HCT116 (cell line): ENCODE results near the gene GNB5. TPM values are rescaled to one million over a fixed set of nuclear protein-coding genes. Genes with fewer than 3 reads are reported as not detected.

Experiments
- ATAC-seq: fragments of 200-7000 bp; cut with Tn5 transposase; 2 replicates; pipeline ENCODE4 v1.9.1; 2020; ENCODE audit warnings: mild to moderate bottlenecking, moderate library complexity
- BruUV-seq: library from RNA; stranded (reverse); fragments of 400-500 nt; replicated peaks from 2 replicates; lab custom pipeline; 2021; lab: Mats Ljungman, UMichigan
- CTCF ChIA-PET: fragments of 300-600 bp; sonication (Branson Sonifier 250); formaldehyde crosslinking; loops from one replicate; lab custom pipeline; 2021; ENCODE audit warnings: antibody characterized with exemption; lab: Charles Lee
- POLR2A ChIA-PET: fragments of 300-600, 350-600 bp; sonication (Branson Sonifier 250); formaldehyde crosslinking; loops from one replicate; lab custom pipeline; 2021; ENCODE audit warnings: antibody characterized with exemption; lab: Charles Lee
- RAD21 ChIA-PET, 2 experiments: fragments of 300-600 bp; sonication (Branson Sonifier 250); formaldehyde crosslinking; loops; one replicate each; lab custom pipeline; 2023; ENCODE audit warnings: low total read pairs in 2 of 2; ENCODE audit not compliant: uncharacterized antibody in 2 of 2, unreplicated experiment in 2 of 2, low non-redundant PET in 1 of 2; lab: Charles Lee
- DNase-seq: peaks from one replicate; pipeline ENCODE4 v3.0.0-alpha.2; 2010; ENCODE audit warnings: low read depth, low spot score
- H2AFZ ChIP-seq: fragments of 200-600 bp; shearing (Covaris generic), sonication (generic); 2 replicates; pipeline ENCODE4 v1.6.1; 2017; ENCODE audit warnings: low read depth, mixed run types, mixed read lengths, antibody characterized with exemption, low read length; ENCODE audit not compliant: poor library complexity, severe bottlenecking
- H3K27ac ChIP-seq: 2 replicates; pipeline ENCODE4 v1.5.1; 2012; ENCODE audit warnings: low read depth, low read length
- H3K27me3 ChIP-seq: fragments of 200-600 bp; sonication (generic); 2 replicates; pipeline ENCODE4 v1.6.1; 2016; ENCODE audit warnings: mixed run types, low read length, mixed read lengths; ENCODE audit not compliant: insufficient read depth
- H3K36me3 ChIP-seq, 2 experiments: fragments of 200-500 bp in 1 of 2; fragments of 200-600 bp in 1 of 2; sonication (Bioruptor generic) in 1 of 2; sonication (generic) in 1 of 2; 2 replicates each; pipeline versions ENCODE4 v1.5.1 to v1.6.1; 2014 to 2016; ENCODE audit warnings: low read length in 2 of 2, inconsistent platforms in 1 of 2, mixed read lengths in 1 of 2, mixed run types in 1 of 2; ENCODE audit not compliant: insufficient read depth in 2 of 2, control insufficient read depth in 1 of 2
- H3K4me1 ChIP-seq, 2 experiments: fragments of 200-600 bp in 1 of 2; sonication (generic) in 1 of 2; 2 replicates each; pipeline versions ENCODE4 v1.5.1 to v1.6.1; 2012 to 2017; ENCODE audit warnings: low read length in 2 of 2, inconsistent platforms in 1 of 2, mild to moderate bottlenecking in 1 of 2, mixed read lengths in 1 of 2, mixed run types in 1 of 2, moderate library complexity in 1 of 2; ENCODE audit not compliant: insufficient read depth in 2 of 2, control insufficient read depth in 1 of 2
- H3K4me2 ChIP-seq: fragments of 200-600 bp; sonication (generic); 2 replicates; pipeline ENCODE4 v1.6.1; 2017; ENCODE audit warnings: mixed run types, low read length, mixed read lengths
- H3K4me3 ChIP-seq, 2 experiments: fragments of 200-600 bp in 1 of 2; sonication (generic) in 1 of 2; replicated peaks in 1 of 2; 2 replicates each; pipeline ENCODE4 v1.5.1; 2011 to 2016; ENCODE audit warnings: low read length in 2 of 2, control low read depth in 1 of 2, low read depth in 1 of 2, mild to moderate bottlenecking in 1 of 2, mixed read lengths in 1 of 2, mixed run types in 1 of 2
- H3K79me2 ChIP-seq: fragments of 200-600 bp; sonication (generic); 2 replicates; pipeline ENCODE4 v1.6.1; 2017; ENCODE audit warnings: mild to moderate bottlenecking, mixed run types, low read length, moderate library complexity, mixed read lengths; ENCODE audit not compliant: insufficient read depth
- H3K9ac ChIP-seq: fragments of 200-600 bp; sonication (generic); 2 replicates; pipeline ENCODE4 v1.6.1; 2016; ENCODE audit warnings: low read length, mixed read lengths
- H3K9me2 ChIP-seq: fragments of 200-600 bp; sonication (generic), shearing (Covaris generic); 2 replicates; pipeline ENCODE4 v1.6.1; 2017; ENCODE audit warnings: mixed run types, mild to moderate bottlenecking, moderate library complexity; ENCODE audit not compliant: insufficient read depth
- H3K9me3 ChIP-seq, 2 experiments: fragments of 200-500 bp in 1 of 2; fragments of 200-600 bp in 1 of 2; sonication (Bioruptor generic) in 1 of 2; sonication (generic) in 1 of 2; 2 replicates each; pipeline ENCODE4 v1.6.1; 2014 to 2017; ENCODE audit warnings: low read length in 2 of 2, mixed read lengths in 2 of 2, inconsistent platforms in 1 of 2, low read depth in 1 of 2, mild to moderate bottlenecking in 1 of 2, mixed run types in 1 of 2, moderate library complexity in 1 of 2; ENCODE audit not compliant: control insufficient read depth in 1 of 2, insufficient read depth in 1 of 2
- H4K20me1 ChIP-seq: fragments of 200-600 bp; sonication (generic), shearing (Covaris generic); 2 replicates; pipeline ENCODE4 v1.6.1; 2017; ENCODE audit warnings: mixed run types, mild to moderate bottlenecking, moderate library complexity; ENCODE audit not compliant: insufficient read depth
- CBX3 ChIP-seq: IDR thresholded peaks from 2 replicates; pipeline ENCODE4 v1.6.1; 2012; ENCODE audit warnings: low read depth
- EGR1 ChIP-seq: IDR thresholded peaks from 2 replicates; pipeline ENCODE4 v1.6.1; 2012; ENCODE audit warnings: low read depth
- ELF1 ChIP-seq: IDR thresholded peaks from 2 replicates; pipeline ENCODE4 v1.6.1; 2012; ENCODE audit warnings: low read depth, borderline replicate concordance
- EZH2phosphoT487 ChIP-seq: fragments of 200-600 bp; IDR thresholded peaks from 2 replicates; pipeline ENCODE4 v1.6.1; 2018; ENCODE audit warnings: antibody characterized with exemption, borderline replicate concordance
- FOSL1 ChIP-seq: IDR thresholded peaks from 2 replicates; pipeline ENCODE4 v1.6.1; 2012; ENCODE audit warnings: low read depth
- JUND ChIP-seq: IDR thresholded peaks from 2 replicates; pipeline ENCODE4 v1.6.1; 2012
- MAX ChIP-seq: IDR thresholded peaks from 2 replicates; pipeline ENCODE4 v1.6.1; 2012
- POLR2A ChIP-seq: IDR thresholded peaks from 2 replicates; pipeline ENCODE4 v1.7.0; 2011; ENCODE audit warnings: borderline replicate concordance; ENCODE audit not compliant: insufficient read depth, insufficient read length; ENCODE audit errors: extremely low read depth
- POLR2AphosphoS5 ChIP-seq: IDR thresholded peaks from 2 replicates; pipeline ENCODE4 v1.6.1; 2011; ENCODE audit warnings: mild to moderate bottlenecking, low read depth, low read length, moderate library complexity
- SRF ChIP-seq: IDR thresholded peaks from 2 replicates; pipeline ENCODE4 v1.6.1; 2012; ENCODE audit warnings: low read depth
- TCF7L2 ChIP-seq: IDR thresholded peaks from 2 replicates; pipeline ENCODE4 v1.7.0; 2011; ENCODE audit warnings: borderline replicate concordance, inconsistent platforms; ENCODE audit not compliant: insufficient read depth, insufficient read length; ENCODE audit errors: extremely low read depth
- ZFX ChIP-seq: fragments of 450-650 bp; IDR thresholded peaks from 2 replicates; pipeline ENCODE4 v1.6.1; 2017
- ZNF274 ChIP-seq: fragments of 200-500 bp; sonication (Bioruptor generic); IDR thresholded peaks from 2 replicates; pipeline ENCODE4 v1.6.1; 2014; ENCODE audit warnings: mild to moderate bottlenecking, low read depth, low read length, inconsistent platforms
- intact Hi-C: fragments of 100-400 bp; cut with micrococcal nuclease; formaldehyde crosslinking; loops from 2 replicates; pipeline ENCODE4 v1.10.0; 2022
- total RNA-seq: library from RNA; stranded (reverse); gene quantifications from one replicate; pipeline ENCODE4 v1.2.1, GENCODE V29; 2021; ENCODE audit not compliant: unreplicated experiment
- TF ChIP-seq, protein P1 (sequence below): IDR thresholded peaks from 2 replicates; pipeline ENCODE4 v1.6.1; 2011; ENCODE audit warnings: mild to moderate bottlenecking, low read length, moderate library complexity; ENCODE audit not compliant: insufficient replicate concordance; ENCODE audit errors: extremely low read depth
- TF ChIP-seq, protein P2 (sequence below): IDR thresholded peaks from 2 replicates; pipeline ENCODE4 v1.6.1; 2012
- TF ChIP-seq, protein P3 (sequence below), 3 experiments: fragments of 200-600 bp in 1 of 3; sonication (generic) in 1 of 3; IDR thresholded peaks in 2 of 3; conservative IDR thresholded peaks in 1 of 3; 2 replicates each; pipeline ENCODE4 v1.5.1; 2012 to 2017; ENCODE audit warnings: low read depth in 2 of 3, low read length in 2 of 3, antibody characterized with exemption in 1 of 3, borderline replicate concordance in 1 of 3, control low read depth in 1 of 3, mild to moderate bottlenecking in 1 of 3, mixed read lengths in 1 of 3, mixed run types in 1 of 3, moderate library complexity in 1 of 3; ENCODE audit not compliant: insufficient read depth in 1 of 3

GNB5 gene
- total RNA-seq, 1 experiment from 2014 or later: 27.6 TPM

GRCh38 chr15:52148403-52148802 is 42.8 kb downstream of the GNB5 start:
- ChIA-PET POLR2A (no interaction called here), RAD21 (no interaction called here)
- peaks cover 0 to 2% of the 10 kb centered on the region in 2 experiments; a peak in 1 of 4 replicates for H3K36me3 ChIP-seq

More at GRCh38 chr15:52148403-52148802, 42.8 kb downstream of the GNB5 start:
- H3K4me2 ChIP-seq: no peak overlapping the region
- no peaks in the 10 kb centered on the region for H3K27me3 ChIP-seq
- H3K9me2 ChIP-seq: no peaks in the 10 kb centered on the region
- DNase-seq (no peak), ATAC-seq (no peak)
- H3K79me2 ChIP-seq: no peaks in the 10 kb centered on the region
- peaks cover 0 to 13% of the 10 kb centered on the region in 2 experiments; a peak in 2 of 4 replicates for H3K4me1 ChIP-seq
- no peak overlapping the region for H2AFZ ChIP-seq
- H3K27ac ChIP-seq: no peak overlapping the region
- no peak overlapping the region for H3K4me3 ChIP-seq
- no peaks in the 10 kb centered on the region for H3K9me3 ChIP-seq
- CTCF ChIA-PET: no interaction called here
- no peak overlapping the region for H3K9ac ChIP-seq
- intact Hi-C loops: no loop called here
- no TSS peak for BruUV-seq
- no peaks in the 10 kb centered on the region for H4K20me1 ChIP-seq
- no peak for TF ChIP-seq EZH2phosphoT487
- TF ChIP-seq FOSL1: no peak
- no peak for TF ChIP-seq ELF1
- no peak for TF ChIP-seq ZNF274
- TF ChIP-seq, protein P1, sequence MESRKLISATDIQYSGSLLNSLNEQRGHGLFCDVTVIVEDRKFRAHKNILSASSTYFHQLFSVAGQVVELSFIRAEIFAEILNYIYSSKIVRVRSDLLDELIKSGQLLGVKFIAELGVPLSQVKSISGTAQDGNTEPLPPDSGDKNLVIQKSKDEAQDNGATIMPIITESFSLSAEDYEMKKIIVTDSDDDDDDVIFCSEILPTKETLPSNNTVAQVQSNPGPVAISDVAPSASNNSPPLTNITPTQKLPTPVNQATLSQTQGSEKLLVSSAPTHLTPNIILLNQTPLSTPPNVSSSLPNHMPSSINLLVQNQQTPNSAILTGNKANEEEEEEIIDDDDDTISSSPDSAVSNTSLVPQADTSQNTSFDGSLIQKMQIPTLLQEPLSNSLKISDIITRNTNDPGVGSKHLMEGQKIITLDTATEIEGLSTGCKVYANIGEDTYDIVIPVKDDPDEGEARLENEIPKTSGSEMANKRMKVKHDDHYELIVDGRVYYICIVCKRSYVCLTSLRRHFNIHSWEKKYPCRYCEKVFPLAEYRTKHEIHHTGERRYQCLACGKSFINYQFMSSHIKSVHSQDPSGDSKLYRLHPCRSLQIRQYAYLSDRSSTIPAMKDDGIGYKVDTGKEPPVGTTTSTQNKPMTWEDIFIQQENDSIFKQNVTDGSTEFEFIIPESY: no peak
- no peak for TF ChIP-seq MAX
- no peak for TF ChIP-seq POLR2AphosphoS5
- no peak for TF ChIP-seq CBX3
- TF ChIP-seq, protein P2, sequence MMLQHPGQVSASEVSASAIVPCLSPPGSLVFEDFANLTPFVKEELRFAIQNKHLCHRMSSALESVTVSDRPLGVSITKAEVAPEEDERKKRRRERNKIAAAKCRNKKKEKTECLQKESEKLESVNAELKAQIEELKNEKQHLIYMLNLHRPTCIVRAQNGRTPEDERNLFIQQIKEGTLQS: no peak
- TF ChIP-seq, protein P3, sequence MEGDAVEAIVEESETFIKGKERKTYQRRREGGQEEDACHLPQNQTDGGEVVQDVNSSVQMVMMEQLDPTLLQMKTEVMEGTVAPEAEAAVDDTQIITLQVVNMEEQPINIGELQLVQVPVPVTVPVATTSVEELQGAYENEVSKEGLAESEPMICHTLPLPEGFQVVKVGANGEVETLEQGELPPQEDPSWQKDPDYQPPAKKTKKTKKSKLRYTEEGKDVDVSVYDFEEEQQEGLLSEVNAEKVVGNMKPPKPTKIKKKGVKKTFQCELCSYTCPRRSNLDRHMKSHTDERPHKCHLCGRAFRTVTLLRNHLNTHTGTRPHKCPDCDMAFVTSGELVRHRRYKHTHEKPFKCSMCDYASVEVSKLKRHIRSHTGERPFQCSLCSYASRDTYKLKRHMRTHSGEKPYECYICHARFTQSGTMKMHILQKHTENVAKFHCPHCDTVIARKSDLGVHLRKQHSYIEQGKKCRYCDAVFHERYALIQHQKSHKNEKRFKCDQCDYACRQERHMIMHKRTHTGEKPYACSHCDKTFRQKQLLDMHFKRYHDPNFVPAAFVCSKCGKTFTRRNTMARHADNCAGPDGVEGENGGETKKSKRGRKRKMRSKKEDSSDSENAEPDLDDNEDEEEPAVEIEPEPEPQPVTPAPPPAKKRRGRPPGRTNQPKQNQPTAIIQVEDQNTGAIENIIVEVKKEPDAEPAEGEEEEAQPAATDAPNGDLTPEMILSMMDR (IDR thresholded peaks at IDR 0.05 in 2 of 3, conservative IDR thresholded peaks at IDR 0.05 in 1 of 3; ENCODE audit: borderline replicate concordance in 1 of 3, insufficient read depth in 1 of 3, low read depth in 2 of 3, low read length in 2 of 3): no peak
- TF ChIP-seq SRF: no peak
- TF ChIP-seq ZFX: no peak
- no peak for TF ChIP-seq EGR1
- TF ChIP-seq TCF7L2: no peak
- TF ChIP-seq POLR2A: no peak
- TF ChIP-seq JUND: no peak
